ENCODE measurements around the gene GNAI1. TPM values are rescaled to one million over a fixed set of nuclear protein-coding genes. Genes with fewer than 3 reads are reported as not detected.

GNAI1 gene
- total and polyA plus RNA-seq, 11 donors, result 4.6 to 26.1 (median 14.1) TPM

DNA sequence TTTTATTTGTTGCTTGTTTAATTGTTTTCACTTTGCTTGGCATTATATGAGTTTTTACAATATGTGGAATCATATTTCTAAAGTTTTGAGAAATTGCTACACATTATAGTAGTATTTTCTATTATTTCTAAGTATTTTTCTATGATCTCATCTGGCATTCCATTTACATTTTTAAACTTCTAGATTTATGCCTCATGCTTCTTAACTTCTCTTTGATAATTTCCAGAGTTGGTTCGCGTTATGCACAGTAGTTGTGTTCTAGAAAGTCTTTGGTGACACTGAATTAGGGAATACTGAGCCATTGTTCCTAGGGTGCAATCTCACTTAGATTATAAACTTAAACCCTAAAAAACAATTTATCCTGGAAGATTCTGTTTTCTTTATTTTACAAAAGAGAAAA lies 129.2 kb downstream of the GNAI1 start:
- no peaks in the 10 kb centered on the region for H3K4me1 ChIP-seq
- intact Hi-C loops (cut with DNase I), result no loop called here
- ATAC-seq, result no peak
- no peaks in the 10 kb centered on the region for H3K36me3 ChIP-seq
- no peaks in the 10 kb centered on the region for H3K27me3 ChIP-seq
- H3K27ac ChIP-seq, result no peak overlapping the region
- DNase-seq, result no peak
- H3K9me3 ChIP-seq, result no peaks in the 10 kb centered on the region
- TF ChIP-seq, protein P1, sequence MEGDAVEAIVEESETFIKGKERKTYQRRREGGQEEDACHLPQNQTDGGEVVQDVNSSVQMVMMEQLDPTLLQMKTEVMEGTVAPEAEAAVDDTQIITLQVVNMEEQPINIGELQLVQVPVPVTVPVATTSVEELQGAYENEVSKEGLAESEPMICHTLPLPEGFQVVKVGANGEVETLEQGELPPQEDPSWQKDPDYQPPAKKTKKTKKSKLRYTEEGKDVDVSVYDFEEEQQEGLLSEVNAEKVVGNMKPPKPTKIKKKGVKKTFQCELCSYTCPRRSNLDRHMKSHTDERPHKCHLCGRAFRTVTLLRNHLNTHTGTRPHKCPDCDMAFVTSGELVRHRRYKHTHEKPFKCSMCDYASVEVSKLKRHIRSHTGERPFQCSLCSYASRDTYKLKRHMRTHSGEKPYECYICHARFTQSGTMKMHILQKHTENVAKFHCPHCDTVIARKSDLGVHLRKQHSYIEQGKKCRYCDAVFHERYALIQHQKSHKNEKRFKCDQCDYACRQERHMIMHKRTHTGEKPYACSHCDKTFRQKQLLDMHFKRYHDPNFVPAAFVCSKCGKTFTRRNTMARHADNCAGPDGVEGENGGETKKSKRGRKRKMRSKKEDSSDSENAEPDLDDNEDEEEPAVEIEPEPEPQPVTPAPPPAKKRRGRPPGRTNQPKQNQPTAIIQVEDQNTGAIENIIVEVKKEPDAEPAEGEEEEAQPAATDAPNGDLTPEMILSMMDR (IDR thresholded peaks at IDR 0.05), result no peak
- no peak for TF ChIP-seq POLR2A (IDR thresholded peaks at IDR 0.05)
- no peak overlapping the region for H3K4me3 ChIP-seq
- WGBS, 4 donors, result 57 to 88% (median 82%) methylated on average over 2 of the region's 2 CpGs

DNA sequence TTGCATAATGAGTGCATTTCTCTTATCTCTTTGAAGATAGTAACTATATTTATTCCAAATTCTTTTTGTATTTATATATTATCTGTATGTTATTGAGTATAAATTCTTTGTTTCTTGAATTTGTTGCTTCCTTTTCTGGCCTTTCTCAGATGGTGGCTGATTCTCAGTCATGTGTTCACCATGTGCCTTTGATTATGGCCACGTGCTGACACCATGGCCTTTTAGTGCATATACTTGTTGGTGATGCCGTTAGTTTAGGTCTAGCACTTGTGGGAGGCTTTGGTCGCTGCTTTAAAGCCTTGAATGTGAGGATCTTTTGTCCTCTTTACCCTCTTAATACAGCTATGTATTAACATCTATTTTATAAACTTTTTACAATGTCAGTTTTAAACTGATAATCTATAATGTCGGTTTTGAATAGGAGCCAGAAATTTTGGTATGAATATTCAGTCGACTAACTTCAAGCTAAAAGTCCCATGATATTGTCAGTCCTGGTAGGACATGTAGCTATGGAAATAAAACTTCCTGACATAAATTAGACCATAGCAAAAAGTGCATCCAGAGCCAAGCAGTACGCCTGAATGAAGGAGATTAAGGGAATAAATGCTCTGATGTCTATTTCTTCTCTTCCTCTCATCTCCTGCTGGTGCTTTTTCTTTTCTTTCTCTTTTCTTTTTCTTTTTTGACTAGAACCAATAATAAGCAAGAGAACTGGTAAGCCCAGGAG lies 130.3 kb downstream of the GNAI1 start:
- 56 to 76% (median 68%) methylated on average over 6 of the region's 6 CpGs for WGBS, 4 donors
- ATAC-seq (no peak), DNase-seq (no peak)
- no peaks in the 10 kb centered on the region for H3K27me3 ChIP-seq
- H3K4me3 ChIP-seq, result no peak overlapping the region
- TF ChIP-seq, protein P1 (IDR thresholded peaks at IDR 0.05), result no peak
- no peak for TF ChIP-seq POLR2A (IDR thresholded peaks at IDR 0.05)
- H3K27ac ChIP-seq, result no peak overlapping the region
- H3K9me3 ChIP-seq, result no peaks in the 10 kb centered on the region
- no peaks in the 10 kb centered on the region for H3K36me3 ChIP-seq
- intact Hi-C loops (cut with DNase I), result no loop called here
- H3K4me1 ChIP-seq, result no peaks in the 10 kb centered on the region

DNA sequence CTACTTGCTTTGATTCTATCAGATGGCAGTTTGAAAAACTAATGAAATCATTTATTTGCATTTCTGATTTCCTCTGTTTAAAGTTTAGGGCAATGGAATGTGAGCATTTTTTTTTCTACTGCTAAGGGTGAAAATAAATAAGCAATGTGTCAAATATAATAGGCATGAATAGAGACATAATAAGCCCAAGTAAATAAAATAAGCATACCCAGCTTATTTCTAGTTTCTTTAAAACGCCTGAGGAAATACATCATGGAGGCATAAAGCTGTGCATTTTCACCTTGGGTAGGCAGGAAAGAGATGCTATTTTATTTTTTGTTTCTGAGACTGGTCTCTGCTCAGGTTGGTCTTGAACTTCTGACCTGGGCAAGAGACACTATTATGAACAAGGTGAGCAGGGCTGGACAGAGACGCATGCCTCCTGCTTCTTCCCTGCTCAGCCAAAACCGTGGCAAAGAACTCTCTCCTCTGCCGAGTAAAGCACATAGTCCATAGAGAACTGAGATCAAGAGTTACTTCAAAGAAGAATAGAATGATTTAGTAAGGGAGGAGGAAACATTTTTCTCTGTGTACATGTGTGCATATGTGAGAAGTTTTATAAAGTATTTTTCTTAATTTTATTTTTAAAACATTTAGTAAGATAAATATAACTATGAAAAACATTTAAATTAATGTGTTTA lies 138.1 kb downstream of the GNAI1 start:
- no peaks in the 10 kb centered on the region for H3K27me3 ChIP-seq
- H3K36me3 ChIP-seq, result no peaks in the 10 kb centered on the region
- peaks cover 0 to 29% (median 7%) of the 10 kb centered on the region in 12 donors for H3K4me1 ChIP-seq
- ATAC-seq (no peak), DNase-seq (no peak)
- no peaks in the 10 kb centered on the region for H3K9me3 ChIP-seq
- no peak overlapping the region for H3K4me3 ChIP-seq
- WGBS, 4 donors, result 63 to 87% (median 76%) methylated on average over 4 of the region's 4 CpGs
- TF ChIP-seq, protein P1 (IDR thresholded peaks at IDR 0.05), result no peak
- TF ChIP-seq POLR2A (IDR thresholded peaks at IDR 0.05), result no peak
- intact Hi-C loops (cut with DNase I), result loop anchor here in 1 of 10 donors (10.0 kb wide), 1 partner anchor 138 kb away; the partner anchor contains the start of gene GNAI1
- no peak overlapping the region for H3K27ac ChIP-seq

DNA sequence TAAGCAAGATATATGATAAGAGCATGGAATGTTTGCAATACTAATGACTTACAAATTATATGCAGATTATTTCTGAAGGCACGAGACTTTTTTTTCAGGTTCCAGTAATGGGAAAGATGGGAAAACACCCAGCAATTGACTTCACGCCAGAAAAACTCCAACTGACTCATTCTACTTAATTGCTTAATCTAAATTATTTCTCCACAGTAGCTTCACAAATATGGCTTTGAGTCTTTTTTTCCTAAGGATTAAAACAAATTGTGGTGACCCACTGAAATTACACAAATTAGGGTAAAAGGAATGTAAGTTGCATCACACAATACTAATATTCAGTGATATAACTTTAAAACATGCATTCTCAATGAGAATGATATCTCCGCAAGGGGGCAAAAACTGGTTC lies 138.7 kb downstream of the GNAI1 start:
- no peak overlapping the region for H3K27ac ChIP-seq
- DNase-seq, result no peak
- TF ChIP-seq, protein P1 (IDR thresholded peaks at IDR 0.05), result no peak
- TF ChIP-seq POLR2A (IDR thresholded peaks at IDR 0.05), result no peak
- 79 to 90% (median 85%) methylated on average over 3 of the region's 3 CpGs for WGBS, 4 donors
- no peaks in the 10 kb centered on the region for H3K27me3 ChIP-seq
- H3K9me3 ChIP-seq, result no peaks in the 10 kb centered on the region
- H3K4me3 ChIP-seq, result no peak overlapping the region
- H3K4me1 ChIP-seq, result peaks cover 0 to 36% (median 13%) of the 10 kb centered on the region in 12 donors
- no peaks in the 10 kb centered on the region for H3K36me3 ChIP-seq
- intact Hi-C loops (cut with DNase I), result loop anchor here in 1 of 10 donors (10.0 kb wide), 1 partner anchor 139 kb away; the partner anchor contains the start of gene GNAI1
- no peak for ATAC-seq
